Measurements from ENCODE around the gene CCDC150. TPM values are rescaled to one million over a fixed set of nuclear protein-coding genes. Genes with fewer than 3 reads are reported as not detected.
"Not testable (repeated sequence)": the region's sequence is repeated elsewhere in the genome, so short reads cannot be mapped to it uniquely, and the experiment has no call there.

The CCDC150 gene
- total and polyA plus RNA-seq, 10 donors: 0.54 to 6.8 (median 1.8) TPM

DNA sequence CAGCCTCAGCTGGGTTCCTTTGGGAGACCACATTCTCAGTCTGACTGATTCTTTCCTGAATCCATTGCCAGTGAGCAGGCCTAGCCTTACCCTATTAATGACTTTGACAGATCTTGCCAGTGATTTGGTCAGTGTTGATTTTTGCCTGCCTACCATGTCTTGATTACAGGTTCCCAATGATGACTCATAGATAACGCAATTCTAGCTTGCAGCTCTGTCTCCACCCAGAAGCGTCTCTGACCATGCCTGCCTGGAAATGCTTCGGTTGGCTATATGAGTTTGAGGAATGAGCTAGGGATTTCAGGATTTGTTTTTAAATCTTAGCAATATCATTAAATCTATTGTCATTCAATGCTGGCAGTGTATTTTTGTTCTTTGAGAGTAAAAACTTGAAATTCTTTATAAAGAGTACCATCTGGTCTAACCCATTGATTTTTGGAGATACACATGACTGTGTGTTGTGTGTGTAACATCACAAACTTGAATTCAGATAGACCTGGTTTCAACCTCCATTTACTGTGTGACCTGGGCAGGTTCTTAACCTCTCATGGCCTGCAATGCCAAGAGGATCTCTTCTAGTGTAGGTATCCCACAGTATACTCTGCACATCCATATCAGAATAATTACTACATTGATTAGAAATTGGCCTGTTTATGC, 57.0 kb downstream of the CCDC150 start:
- whole genome bisulfite sequencing, 5 donors: 76 to 92% (median 87%) methylated on average over 3 of the region's 3 CpGs
- Histone ChIP-seq H3K27me3 (replicated peaks in 1 of 7) (no peaks in the 10 kb centered on the region), H3K36me3 (no peaks in the 10 kb centered on the region), H3K9me3 (no peaks in the 10 kb centered on the region), H3K4me1 (no peaks in the 10 kb centered on the region), H3K27ac (no peak overlapping the region), H3K4me3 (no peak overlapping the region)
- intact Hi-C loops (cut with DNase I; ENCODE audit: low total_unique reads): no loop called here
- no peak for DNase-seq
- TF ChIP-seq POLR2AphosphoS5 (IDR thresholded peaks at IDR 0.05): no peak
- TF ChIP-seq POLR2A (IDR thresholded peaks at IDR 0.05): no peak
- TF ChIP-seq CTCF (IDR thresholded peaks at IDR 0.05 in 8 of 11, conservative IDR thresholded peaks at IDR 0.05 in 3 of 11): no peak

GRCh38 chr2:196697825-196698224, 58.3 kb downstream of the CCDC150 start:
- H3K9me3 ChIP-seq: no peaks in the 10 kb centered on the region
- no peak overlapping the region for H3K4me3 ChIP-seq
- intact Hi-C loops (cut with DNase I; ENCODE audit: low total_unique reads): no loop called here
- no peak for DNase-seq
- no peaks in the 10 kb centered on the region for H3K4me1 ChIP-seq
- TF ChIP-seq CTCF (IDR thresholded peaks at IDR 0.05 in 8 of 11, conservative IDR thresholded peaks at IDR 0.05 in 3 of 11): no peak
- TF ChIP-seq POLR2AphosphoS5 (IDR thresholded peaks at IDR 0.05): no peak
- no peak for TF ChIP-seq POLR2A (IDR thresholded peaks at IDR 0.05)
- H3K27me3 ChIP-seq (replicated peaks in 1 of 7): no peaks in the 10 kb centered on the region
- H3K36me3 ChIP-seq: no peaks in the 10 kb centered on the region
- no peak overlapping the region for H3K27ac ChIP-seq

GRCh38 chr2:196702641-196703040, 63.1 kb downstream of the CCDC150 start:
- Histone ChIP-seq H3K4me1 (no peaks in the 10 kb centered on the region), H3K9me3 (no peaks in the 10 kb centered on the region), H3K27me3 (replicated peaks in 1 of 7) (no peaks in the 10 kb centered on the region), H3K27ac (no peak overlapping the region), H3K4me3 (no peak overlapping the region), H3K36me3 (no peaks in the 10 kb centered on the region)
- 81 to 100% (median 94%) methylated on average over 2 of the region's 2 CpGs for WGBS, 5 donors
- no peak for DNase-seq
- no peak for TF ChIP-seq CTCF (IDR thresholded peaks at IDR 0.05 in 8 of 11, conservative IDR thresholded peaks at IDR 0.05 in 3 of 11)
- TF ChIP-seq POLR2A (IDR thresholded peaks at IDR 0.05): no peak
- TF ChIP-seq POLR2AphosphoS5 (IDR thresholded peaks at IDR 0.05): no peak
- intact Hi-C loops (cut with DNase I; ENCODE audit: low total_unique reads): no loop called here

DNA sequence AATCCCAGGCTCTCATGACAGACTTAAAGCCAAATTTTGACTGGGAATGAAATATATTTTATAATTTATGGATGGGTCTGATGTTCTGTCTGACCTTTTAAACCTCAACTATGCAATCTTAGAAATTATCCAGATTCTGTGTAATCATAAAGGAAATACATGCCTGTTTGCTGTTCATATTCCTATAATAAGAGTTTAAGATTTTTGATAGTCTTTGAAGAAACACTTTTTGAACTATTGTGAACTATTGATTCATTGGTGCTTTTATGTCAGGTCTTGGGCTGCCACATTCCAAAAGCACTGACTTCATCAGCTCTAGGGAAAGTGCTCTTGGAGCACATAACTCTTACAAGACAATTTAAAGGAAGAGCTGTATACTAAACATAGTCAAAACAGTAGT, 64.2 kb downstream of the CCDC150 start:
- Histone ChIP-seq H3K36me3 (no peaks in the 10 kb centered on the region), H3K27ac (no peak overlapping the region), H3K4me1 (no peaks in the 10 kb centered on the region), H3K4me3 (no peak overlapping the region), H3K9me3 (peaks cover 0 to 3% (median 0%) of the 10 kb centered on the region in 8 donors), H3K27me3 (replicated peaks in 1 of 7) (no peaks in the 10 kb centered on the region)
- intact Hi-C loops (cut with DNase I; ENCODE audit: low total_unique reads): no loop called here
- TF ChIP-seq POLR2AphosphoS5 (IDR thresholded peaks at IDR 0.05) (no peak), POLR2A (IDR thresholded peaks at IDR 0.05) (no peak), CTCF (IDR thresholded peaks at IDR 0.05 in 8 of 11, conservative IDR thresholded peaks at IDR 0.05 in 3 of 11) (no peak)
- DNase-seq: no peak

- H3K36me3 ChIP-seq; intact Hi-C loops (cut with DNase I; ENCODE audit: low total_unique reads); H3K4me3 ChIP-seq; DNase-seq; H3K27ac ChIP-seq; H3K4me1 ChIP-seq; H3K27me3 ChIP-seq (replicated peaks in 1 of 7): not testable (repeated sequence)
- 93 to 99% (median 98%) methylated on average over 9 to 10 of the region's 10 CpGs for WGBS, 5 donors
- H3K9me3 ChIP-seq: peaks cover 0 to 22% (median 7%) of the 10 kb centered on the region in 8 donors
These were observed 70.5 kb downstream of the CCDC150 start for GRCh38 chr2:196710056-196710455.
